Lower lobe of right lung (tissue), 2 donors: ENCODE results near the gene BPGM. TPM values are rescaled to one million over a fixed set of nuclear protein-coding genes. Genes with fewer than 3 reads are reported as not detected.
A peak's percentile ranks its signal among the peaks of the same experiment; 100 is the strongest.

Experiments
- ATAC-seq, 2 donors: fragments of 200-7000 bp; cut with Tn5 transposase; one replicate each; pipeline ENCODE4 v1.9.1; 2020 to 2022; ENCODE audit warnings: mild to moderate bottlenecking in 2 of 2, moderate library complexity in 2 of 2
- DNase-seq: peaks from one replicate; pipeline ENCODE4 v3.0.0-alpha.2; 2020
- H3K27ac ChIP-seq: fragments of 200-600 bp; one replicate; pipeline ENCODE4 v1.8.0; 2022
- H3K27me3 ChIP-seq: fragments of 200-600 bp; one replicate; pipeline ENCODE4 v1.8.0; 2022; ENCODE audit warnings: low read depth
- H3K36me3 ChIP-seq: fragments of 200-600 bp; one replicate; pipeline ENCODE4 v1.8.0; 2022; ENCODE audit warnings: mild to moderate bottlenecking
- H3K4me1 ChIP-seq: fragments of 200-600 bp; one replicate; pipeline ENCODE4 v1.8.0; 2022
- H3K4me3 ChIP-seq: fragments of 200-600 bp; one replicate; pipeline ENCODE4 v1.8.0; 2022; ENCODE audit warnings: mild to moderate bottlenecking
- H3K9me3 ChIP-seq: fragments of 200-600 bp; one replicate; pipeline ENCODE4 v1.8.0; 2022
- intact Hi-C: fragments of 100-400 bp; cut with DNase I; formaldehyde crosslinking; loops from one replicate; pipeline ENCODE4 v1.11.0; 2022
- total RNA-seq: library from RNA; stranded (reverse); fragmentation: NEBNext Ultra II Directional; extraction: Animal tissue kit (Norgen Biotek cat#: 25700); gene quantifications from one replicate; pipeline ENCODE4 v1.2.1, GENCODE V29; 2021
- TF ChIP-seq, protein P1 (sequence below): fragments of 200-600 bp; IDR thresholded peaks from one replicate; pipeline ENCODE4 v1.8.0; 2022; ENCODE audit warnings: antibody characterized with exemption, mild to moderate bottlenecking
- donor health status: DM: no; HTN: yes; CAD: no; lungs with severe emphysema.

Gene BPGM
- total RNA-seq, 1 donor from 2014 or later: 16.9 TPM

DNA sequence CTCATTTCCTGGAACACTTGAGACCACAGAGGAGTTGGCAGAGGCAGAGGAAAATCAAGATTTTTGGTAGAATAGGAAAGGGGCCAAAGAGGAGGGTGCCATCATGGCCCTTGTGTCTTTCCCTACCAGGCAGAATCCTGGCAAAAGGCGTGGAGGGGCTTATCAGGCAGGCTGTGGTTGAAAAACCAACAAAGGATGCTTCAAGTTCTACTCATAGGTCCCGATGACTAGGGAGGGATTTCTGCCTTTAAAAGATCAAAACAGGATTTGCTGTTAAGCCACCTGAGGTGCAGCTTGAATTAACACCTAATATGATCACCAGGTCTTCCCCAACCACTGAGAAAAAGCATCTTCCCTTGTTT is 45.7 kb downstream of the BPGM start:
- Histone ChIP-seq H3K4me3 (no peak overlapping the region), H3K9me3 (no peaks in the 10 kb centered on the region), H3K4me1 (peaks cover 13% of the 10 kb centered on the region), H3K27me3 (no peaks in the 10 kb centered on the region), H3K36me3 (no peaks in the 10 kb centered on the region), H3K27ac (no peak overlapping the region)
- TF ChIP-seq, protein P1, sequence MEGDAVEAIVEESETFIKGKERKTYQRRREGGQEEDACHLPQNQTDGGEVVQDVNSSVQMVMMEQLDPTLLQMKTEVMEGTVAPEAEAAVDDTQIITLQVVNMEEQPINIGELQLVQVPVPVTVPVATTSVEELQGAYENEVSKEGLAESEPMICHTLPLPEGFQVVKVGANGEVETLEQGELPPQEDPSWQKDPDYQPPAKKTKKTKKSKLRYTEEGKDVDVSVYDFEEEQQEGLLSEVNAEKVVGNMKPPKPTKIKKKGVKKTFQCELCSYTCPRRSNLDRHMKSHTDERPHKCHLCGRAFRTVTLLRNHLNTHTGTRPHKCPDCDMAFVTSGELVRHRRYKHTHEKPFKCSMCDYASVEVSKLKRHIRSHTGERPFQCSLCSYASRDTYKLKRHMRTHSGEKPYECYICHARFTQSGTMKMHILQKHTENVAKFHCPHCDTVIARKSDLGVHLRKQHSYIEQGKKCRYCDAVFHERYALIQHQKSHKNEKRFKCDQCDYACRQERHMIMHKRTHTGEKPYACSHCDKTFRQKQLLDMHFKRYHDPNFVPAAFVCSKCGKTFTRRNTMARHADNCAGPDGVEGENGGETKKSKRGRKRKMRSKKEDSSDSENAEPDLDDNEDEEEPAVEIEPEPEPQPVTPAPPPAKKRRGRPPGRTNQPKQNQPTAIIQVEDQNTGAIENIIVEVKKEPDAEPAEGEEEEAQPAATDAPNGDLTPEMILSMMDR: no peak
- DNase-seq (no peak), ATAC-seq (no peak)
- intact Hi-C loops: loop anchor here (10.0 kb wide), 1 partner anchor 52 kb away; no protein-coding TSS in a partner anchor

DNA sequence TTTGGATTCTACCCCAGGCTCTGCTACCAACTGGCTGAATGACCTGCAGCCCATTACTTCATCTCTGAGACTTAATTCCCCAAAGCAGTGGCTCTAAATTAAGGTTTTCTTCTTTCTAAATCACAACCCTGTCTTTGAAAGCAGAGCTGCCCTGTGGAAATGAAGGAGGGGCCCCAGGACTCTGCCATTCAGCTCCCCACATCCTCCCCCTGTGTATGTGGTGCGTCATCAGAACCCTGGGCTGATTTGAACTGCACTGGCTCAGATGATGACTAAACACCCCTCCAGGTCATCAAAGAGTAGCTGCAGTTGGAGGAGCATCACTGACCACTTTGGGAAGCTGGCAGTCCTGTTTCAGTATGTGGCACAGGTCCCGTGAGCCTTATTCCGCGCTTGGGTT is 46.6 kb downstream of the BPGM start:
- H3K4me3 ChIP-seq: no peak overlapping the region
- intact Hi-C loops: loop anchor here (10.0 kb wide), 1 partner anchor 52 kb away; no protein-coding TSS in a partner anchor
- TF ChIP-seq, protein P1: no peak
- DNase-seq: no peak
- ATAC-seq: no peak
- H3K27me3 ChIP-seq: no peaks in the 10 kb centered on the region
- no peaks in the 10 kb centered on the region for H3K9me3 ChIP-seq
- H3K4me1 ChIP-seq: peaks cover 13% of the 10 kb centered on the region
- no peaks in the 10 kb centered on the region for H3K36me3 ChIP-seq
- H3K27ac ChIP-seq: no peak overlapping the region

DNA sequence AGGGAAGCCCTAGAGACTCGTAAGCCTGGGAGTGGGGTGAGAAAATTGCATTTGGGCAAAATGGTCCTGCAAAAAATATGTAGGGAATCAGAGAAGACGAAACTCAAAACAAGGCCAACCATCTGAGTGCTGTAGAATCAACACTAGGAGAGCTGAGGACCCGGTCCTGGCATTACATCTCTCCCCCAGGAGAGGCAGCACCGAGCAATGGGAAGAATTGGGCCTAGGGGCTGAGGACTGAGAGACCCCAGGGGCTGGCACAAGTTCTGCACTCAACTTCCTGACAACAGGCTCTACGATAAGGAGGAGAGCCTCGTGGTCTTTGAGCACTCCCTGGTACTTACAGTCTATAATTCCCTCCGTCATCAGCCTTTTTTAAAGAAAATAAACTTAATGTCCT is 47.6 kb downstream of the BPGM start:
- Histone ChIP-seq H3K9me3 (no peaks in the 10 kb centered on the region), H3K36me3 (no peaks in the 10 kb centered on the region), H3K27ac (no peak overlapping the region), H3K27me3 (no peaks in the 10 kb centered on the region), H3K4me1 (peaks cover 13% of the 10 kb centered on the region), H3K4me3 (no peak overlapping the region)
- intact Hi-C loops: loop anchor here (10.0 kb wide), 1 partner anchor 51 kb away; no protein-coding TSS in a partner anchor
- DNase-seq: no peak
- TF ChIP-seq, protein P1: no peak
- no peak for ATAC-seq

DNA sequence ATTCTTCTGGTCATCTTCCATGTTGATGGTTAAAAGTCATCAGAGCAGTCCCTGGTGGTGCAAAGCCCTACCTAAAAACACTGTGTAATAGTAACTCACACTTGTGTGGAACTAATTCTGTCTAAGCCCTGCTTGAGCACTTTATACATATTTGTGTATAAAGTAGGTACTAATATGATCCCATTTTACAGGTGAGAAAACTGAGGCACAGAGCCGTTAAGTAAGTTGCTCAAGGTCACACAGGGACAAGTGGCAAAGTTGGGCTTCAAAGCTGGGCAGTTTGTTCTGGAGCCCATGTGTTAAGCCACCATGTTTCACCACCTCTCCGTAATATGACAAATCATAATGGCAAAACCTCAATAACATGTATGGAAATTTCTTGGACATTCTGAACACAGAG is 48.1 kb downstream of the BPGM start:
- Histone ChIP-seq H3K36me3 (no peaks in the 10 kb centered on the region), H3K4me3 (no peak overlapping the region), H3K9me3 (no peaks in the 10 kb centered on the region), H3K27ac (peak overlapping the region; percentile 3), H3K27me3 (no peaks in the 10 kb centered on the region), H3K4me1 (peaks cover 13% of the 10 kb centered on the region)
- ATAC-seq: no peak
- intact Hi-C loops: loop anchor here (10.0 kb wide), 1 partner anchor 50 kb away; no protein-coding TSS in a partner anchor
- TF ChIP-seq, protein P1: no peak
- no peak for DNase-seq

DNA sequence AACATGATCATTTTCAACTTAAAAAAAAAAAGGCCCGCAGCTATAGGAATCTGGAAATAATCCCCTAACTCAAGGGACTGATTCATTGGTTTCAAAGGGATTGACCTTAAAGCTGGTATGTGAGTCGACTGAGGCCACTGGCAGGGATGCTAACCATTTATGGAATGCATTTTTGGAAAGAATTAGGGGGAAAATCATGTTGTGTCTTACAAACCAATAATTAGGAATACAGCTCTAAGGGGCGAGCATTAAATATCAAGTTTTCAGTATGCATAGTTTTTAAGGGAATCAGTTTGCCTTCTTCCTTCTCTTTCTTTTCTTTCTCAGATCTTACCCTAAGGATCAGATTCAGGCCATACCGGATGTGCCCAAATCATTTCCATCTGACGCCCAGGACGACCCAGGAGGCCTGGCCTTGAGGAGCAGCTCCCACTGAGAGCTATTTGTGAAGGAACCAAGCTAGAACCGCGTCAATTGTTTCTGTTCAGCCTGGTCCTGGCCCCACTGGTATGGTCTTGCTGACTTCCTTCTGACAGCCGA is 48.7 kb downstream of the BPGM start:
- Histone ChIP-seq H3K27me3 (no peaks in the 10 kb centered on the region), H3K4me3 (no peak overlapping the region), H3K4me1 (peaks cover 8% of the 10 kb centered on the region), H3K36me3 (no peaks in the 10 kb centered on the region), H3K27ac (peak overlapping the region; percentile 3), H3K9me3 (no peaks in the 10 kb centered on the region)
- ATAC-seq (no peak), DNase-seq (no peak)
- intact Hi-C loops: loop anchor here (10.0 kb wide), 1 partner anchor 49 kb away; no protein-coding TSS in a partner anchor
- TF ChIP-seq, protein P1: no peak
